GM12873 (cell line): ENCODE data around the gene TSPAN11.

Source experiments
- TF ChIP-seq, protein P1 (sequence below): IDR thresholded peaks from 2 replicates; pipeline ENCODE4 v1.5.1; 2012; ENCODE audit warnings: low read depth, mild to moderate bottlenecking, moderate library complexity, low read length, control low read depth; ENCODE audit not compliant: insufficient read depth; ENCODE audit errors: missing control alignments

The TSPAN11 gene

DNA sequence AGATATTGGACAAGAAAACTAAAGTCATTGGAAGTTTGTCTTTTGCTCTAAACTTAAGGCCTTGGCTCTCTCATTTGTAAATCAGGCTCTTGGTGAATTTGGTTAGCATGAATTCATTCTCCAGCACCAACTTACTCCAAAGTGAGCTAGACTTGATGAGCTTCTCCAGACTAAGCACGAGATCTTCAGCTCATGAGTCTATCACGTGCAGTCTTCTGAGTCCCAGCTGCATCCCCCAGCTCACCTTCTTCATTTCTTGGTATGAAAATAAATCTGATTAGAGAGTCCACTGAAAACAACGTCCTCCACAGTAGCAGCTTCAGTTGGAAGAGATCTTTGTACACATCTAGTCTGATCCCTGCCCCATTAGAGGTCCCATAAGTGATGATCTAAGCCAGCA is 94.6 kb downstream of the TSPAN11 start:
- TF ChIP-seq, protein P1, sequence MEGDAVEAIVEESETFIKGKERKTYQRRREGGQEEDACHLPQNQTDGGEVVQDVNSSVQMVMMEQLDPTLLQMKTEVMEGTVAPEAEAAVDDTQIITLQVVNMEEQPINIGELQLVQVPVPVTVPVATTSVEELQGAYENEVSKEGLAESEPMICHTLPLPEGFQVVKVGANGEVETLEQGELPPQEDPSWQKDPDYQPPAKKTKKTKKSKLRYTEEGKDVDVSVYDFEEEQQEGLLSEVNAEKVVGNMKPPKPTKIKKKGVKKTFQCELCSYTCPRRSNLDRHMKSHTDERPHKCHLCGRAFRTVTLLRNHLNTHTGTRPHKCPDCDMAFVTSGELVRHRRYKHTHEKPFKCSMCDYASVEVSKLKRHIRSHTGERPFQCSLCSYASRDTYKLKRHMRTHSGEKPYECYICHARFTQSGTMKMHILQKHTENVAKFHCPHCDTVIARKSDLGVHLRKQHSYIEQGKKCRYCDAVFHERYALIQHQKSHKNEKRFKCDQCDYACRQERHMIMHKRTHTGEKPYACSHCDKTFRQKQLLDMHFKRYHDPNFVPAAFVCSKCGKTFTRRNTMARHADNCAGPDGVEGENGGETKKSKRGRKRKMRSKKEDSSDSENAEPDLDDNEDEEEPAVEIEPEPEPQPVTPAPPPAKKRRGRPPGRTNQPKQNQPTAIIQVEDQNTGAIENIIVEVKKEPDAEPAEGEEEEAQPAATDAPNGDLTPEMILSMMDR, result no peak

DNA sequence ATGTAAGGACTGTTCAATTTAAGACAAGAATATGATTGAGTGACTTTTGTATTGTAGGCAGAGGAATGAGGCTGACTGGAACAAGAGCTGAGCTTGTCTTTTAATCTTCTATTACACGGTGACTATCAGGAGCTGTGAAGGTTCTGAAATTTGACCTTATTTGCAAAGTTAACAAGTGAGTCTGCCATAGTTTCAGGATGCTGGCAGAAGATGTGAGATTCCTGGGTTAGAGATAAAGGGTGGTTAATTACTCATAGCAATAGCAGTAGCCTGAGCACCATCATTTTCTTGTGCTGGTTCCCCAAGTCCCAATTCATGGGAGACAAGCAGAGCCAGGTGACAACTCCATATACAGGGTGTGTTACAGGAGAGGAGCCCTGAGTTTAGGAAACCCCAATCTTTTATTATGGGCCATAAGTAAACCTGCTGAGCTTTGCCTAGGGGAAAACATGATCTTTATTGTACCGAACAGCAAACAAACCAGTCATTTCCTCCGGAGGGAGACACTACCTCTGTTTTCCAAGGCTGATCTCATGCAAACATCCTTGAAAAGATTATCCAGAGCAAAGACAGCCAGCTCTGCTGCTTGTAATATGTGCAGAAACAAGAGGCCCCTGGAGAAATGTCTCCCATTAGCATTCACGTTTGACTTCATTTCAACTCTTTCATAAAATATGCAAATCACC is 95.4 kb downstream of the TSPAN11 start:
- TF ChIP-seq, protein P1, result no peak

DNA sequence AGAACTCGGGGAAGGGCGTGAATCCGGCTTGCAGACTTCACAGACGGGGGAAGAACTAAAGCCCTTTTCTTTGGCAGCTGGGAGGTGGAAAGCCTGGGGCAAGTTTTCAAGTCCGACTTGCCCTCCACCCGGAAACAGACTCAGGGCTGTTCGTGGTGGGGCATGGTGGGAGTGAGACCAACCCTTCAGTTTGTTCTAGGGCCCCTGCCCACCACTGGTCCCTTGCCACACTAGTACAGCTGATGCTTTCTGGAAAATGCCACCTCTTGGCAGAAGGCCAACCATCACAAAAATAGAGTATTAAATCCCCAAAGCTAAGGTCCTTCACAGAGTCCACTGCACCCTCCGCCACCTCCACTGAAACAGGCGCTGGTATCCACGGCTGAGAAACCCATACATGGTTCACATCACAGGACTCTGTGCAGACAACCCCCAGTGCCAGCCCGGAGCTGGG is 96.8 kb downstream of the TSPAN11 start:
- TF ChIP-seq, protein P1, result no peak

DNA sequence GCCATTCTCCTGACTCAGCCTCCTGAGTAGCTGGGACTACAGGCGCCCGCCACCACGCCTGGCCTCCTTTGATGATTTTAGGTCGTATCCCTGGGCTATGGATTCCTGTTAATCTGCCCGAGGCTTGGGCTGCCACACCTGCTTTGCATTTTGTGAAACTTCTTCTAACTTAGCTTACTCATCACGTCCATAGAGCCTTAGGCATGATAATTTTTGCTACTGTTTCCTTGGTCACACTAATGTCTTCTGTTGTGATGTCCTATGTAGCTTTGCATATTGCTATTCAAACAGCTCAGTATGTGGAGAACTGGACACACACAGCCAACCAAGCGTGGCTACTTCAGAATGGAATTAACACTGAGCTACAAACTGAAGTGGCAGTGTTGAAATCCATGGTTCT is 99.7 kb downstream of the TSPAN11 start:
- TF ChIP-seq, protein P1, result no peak

DNA sequence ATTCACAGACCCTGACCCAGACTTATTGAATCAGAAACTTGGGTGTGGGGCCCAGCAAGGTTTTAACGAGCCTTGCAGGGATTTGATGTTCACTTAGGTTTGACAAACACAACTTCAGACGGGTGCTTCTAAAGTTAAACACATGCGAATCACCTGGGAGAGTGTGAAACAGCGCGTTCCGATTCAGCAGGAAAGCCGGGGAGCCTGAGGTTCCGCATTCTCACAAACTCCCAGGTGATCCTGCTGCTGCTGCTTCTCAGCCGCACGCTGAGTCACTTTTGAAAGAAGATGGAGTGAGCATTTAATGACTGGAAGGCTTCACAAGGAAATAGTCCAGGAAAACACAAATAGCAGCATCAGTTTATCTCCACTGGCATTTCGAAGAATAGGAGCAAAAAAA is 102.9 kb downstream of the TSPAN11 start:
- TF ChIP-seq, protein P1, result no peak

DNA sequence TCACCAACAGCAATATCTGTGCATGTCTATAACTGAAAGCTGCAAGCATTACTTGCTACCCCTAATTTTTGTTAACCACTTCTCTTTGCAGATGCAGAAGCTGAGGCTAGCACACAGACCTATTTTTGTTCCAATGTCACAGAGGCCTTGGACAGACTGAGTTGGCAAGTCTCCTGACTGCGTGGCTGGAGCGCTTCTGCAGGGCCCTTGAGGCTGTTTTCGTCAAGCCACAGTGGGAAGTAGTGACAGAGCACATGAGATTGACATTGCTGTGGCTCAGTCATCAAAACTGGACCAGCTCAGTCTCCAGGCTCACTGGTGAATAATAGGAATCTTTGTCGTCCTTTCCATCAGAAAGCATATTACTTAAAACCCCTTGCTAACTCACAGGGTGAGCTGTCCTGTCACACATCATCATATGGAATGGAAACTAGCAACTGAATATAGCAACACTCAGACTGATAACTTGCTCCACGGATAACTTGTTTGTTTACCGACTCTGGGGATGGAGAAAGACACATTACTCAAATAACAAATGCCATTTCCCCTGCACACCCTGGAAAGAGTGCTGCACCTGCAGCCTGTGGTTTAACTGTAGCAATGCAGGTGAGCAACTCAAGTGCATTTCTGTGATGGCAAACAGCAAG is 103.5 kb downstream of the TSPAN11 start:
- TF ChIP-seq, protein P1, result no peak

DNA sequence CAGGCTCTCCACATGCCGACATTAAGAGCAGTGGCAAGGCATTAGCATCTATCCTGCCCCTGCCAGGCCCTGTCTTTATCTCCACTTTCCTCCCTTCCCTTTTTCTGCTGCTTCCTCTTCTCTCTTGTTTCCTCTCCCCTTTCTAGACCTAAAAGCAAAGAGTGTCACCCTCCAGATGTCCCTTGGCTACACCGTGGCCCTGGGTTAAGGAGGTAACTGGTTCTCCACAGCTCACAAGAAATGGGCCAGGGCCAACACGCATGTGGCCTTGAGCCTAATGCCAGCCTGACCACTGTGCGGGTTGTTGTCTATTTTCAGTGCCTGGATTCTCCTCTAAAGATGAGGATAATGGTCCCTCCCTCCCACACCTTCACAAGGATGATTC is 105.4 kb downstream of the TSPAN11 start:
- TF ChIP-seq, protein P1, result no peak
